HG03354 (cell line): ENCODE measurements around the gene SOX13.

ENCODE experiments used
- ATAC-seq: cut with Tn5 transposase; IDR thresholded peaks from one replicate; pipeline ENCODE4 v1.9.1; 2021; ENCODE audit warnings: mild to moderate bottlenecking; ENCODE audit not compliant: unreplicated experiment, poor library complexity, severe bottlenecking

SOX13 gene

GRCh38 chr1:204126956-204127355 lies 54.0 kb downstream of the SOX13 start:
- ATAC-seq = no peak

DNA sequence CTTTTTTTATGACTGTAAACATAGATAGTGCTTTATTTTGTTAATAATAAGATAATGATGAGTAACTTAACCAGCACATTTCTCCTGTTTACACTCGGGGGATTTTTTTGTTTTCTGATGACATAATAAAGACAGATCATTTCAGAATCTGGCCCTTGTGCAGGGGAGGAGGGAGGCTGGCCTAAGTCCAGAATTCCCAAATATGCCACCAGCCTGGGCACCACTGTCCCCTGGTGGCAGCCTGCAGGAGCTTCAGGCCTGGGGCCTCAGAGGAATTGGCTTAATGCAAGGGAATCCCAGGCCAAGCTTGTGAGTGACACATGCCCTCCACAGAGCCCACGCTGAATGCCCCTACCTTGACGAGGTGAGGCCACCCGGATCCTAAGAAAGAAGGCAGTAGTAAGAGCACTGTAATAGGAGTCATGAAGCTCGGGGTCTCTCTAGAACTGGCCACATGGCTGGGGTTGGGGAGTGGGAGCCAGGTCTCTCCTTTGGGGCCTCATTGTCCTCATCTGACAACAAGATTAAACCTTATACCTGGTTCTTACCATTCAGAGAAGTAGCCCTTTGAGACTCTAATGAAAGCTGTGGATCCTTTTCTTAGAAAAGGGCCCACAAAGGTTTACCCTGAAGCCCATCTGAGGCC lies 54.8 kb downstream of the SOX13 start:
- no peak for ATAC-seq

DNA sequence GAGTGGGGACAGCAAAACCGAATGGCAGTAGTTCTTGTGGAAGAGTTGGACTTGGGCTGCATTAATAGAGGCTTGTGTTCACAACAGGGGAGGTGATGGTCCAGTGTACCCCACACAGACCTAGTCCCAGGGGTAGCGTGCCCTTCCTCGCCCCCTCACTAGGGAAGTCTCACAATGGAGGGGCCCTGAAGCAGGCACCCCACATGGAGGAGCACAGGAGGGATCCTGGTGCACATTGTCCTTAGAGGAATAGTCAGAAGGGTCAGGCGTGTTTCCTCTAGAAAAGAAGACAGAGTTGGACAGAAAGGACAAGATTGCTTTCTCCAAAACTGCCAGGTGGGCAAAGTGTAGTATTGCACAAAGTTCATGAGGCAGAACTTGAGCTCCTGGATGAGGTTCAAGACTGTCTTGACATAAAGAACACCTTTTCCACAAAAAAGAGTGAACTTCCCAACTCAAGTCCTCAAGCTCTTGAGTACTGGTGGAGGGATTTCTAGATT lies 55.6 kb downstream of the SOX13 start:
- ATAC-seq = peak; percentile 15

GRCh38 chr1:204128964-204129896 lies 56.3 kb downstream of the SOX13 start:
- peak; percentile 52 for ATAC-seq

GRCh38 chr1:204130178-204130577 lies 57.3 kb downstream of the SOX13 start:
- ATAC-seq = no peak

- no peak for ATAC-seq
Observed at GRCh38 chr1:204130981-204131892, 58.3 kb downstream of the SOX13 start.

GRCh38 chr1:204131978-204132377 lies 59.1 kb downstream of the SOX13 start:
- no peak for ATAC-seq

GRCh38 chr1:204132718-204133117 lies 59.8 kb downstream of the SOX13 start:
- no peak for ATAC-seq

DNA sequence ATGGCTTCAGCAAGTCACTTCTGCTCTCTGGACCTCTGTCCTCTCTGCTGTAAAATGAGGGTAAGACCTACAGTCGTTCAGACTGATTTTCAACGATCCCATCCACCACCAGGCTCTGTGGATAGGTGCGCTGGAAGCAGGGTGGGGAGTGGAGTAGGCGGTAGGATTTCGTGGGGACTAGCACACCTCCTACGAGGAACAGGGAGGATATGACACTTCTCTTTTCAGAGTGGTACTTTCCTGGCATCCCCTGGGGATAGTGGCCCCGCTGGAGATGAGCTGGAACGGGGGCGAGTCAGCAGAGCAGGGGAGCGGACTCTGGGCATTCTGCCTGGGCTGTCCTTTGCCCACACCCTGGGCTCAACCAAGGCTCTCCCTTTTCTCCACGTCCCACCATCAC lies 61.2 kb downstream of the SOX13 start:
- no peak for ATAC-seq

DNA sequence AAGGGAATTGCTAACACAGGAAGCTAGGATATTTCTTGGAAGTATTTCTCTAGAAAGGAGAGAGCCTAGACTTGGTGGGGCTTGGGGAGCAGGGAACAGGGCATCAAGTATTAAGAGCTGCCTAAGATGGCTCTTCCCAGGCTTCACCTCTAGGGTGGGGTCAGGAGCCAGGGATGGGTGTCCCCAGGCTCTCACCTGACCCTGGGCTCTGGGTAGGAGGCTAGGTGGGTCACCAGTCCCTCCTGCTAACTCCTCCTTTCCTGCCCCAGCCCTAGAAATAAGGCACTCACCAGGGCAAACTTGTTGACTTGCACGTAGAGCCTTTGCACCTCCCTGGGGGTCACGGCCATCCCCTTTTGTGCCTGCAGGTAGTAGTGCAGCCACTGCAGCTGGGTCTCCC lies 63.9 kb downstream of the SOX13 start:
- no peak for ATAC-seq

DNA sequence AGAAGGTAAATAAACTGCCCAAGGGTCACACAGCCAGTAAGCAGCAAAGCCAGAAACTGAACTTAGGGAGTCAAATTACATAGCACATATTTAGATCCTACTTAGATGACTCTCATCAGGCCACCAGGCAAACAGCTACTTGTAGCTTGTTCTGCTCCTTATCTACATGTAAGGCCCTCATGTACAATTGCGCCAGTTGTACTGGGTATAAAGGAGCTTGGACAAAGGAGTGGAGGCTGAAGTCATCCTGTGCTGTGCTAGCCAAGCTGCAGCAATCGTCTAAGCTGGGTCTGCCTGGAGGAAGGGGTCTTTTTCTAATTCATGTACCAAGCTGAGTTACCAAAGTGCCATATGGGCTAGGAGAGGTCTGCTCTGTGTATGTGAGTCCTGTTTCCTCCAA lies 66.2 kb downstream of the SOX13 start:
- ATAC-seq = no peak

DNA sequence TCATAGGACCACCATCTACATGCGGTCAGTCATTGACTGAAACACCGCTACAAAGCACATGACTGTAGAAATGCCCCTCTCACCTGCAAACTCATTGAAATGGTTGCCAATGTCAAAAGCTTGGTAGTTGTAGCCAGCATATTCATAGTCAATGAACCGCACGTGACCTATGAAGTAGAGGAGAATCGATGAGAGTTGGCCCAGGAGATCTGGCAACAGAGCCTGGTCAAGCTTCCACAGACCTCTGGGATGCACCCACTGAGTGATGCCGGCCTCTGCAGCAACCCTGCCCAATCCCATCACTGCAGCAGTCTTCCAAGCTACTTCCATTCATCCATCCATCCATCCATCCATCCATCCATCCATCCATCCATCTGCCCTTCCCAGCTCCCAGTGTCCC lies 67.0 kb downstream of the SOX13 start:
- no peak for ATAC-seq

- ATAC-seq = no peak
Observed at GRCh38 chr1:204141131-204141530, 68.2 kb downstream of the SOX13 start.

- ATAC-seq = no peak
Observed at GRCh38 chr1:204142032-204142974, 69.4 kb downstream of the SOX13 start.

DNA sequence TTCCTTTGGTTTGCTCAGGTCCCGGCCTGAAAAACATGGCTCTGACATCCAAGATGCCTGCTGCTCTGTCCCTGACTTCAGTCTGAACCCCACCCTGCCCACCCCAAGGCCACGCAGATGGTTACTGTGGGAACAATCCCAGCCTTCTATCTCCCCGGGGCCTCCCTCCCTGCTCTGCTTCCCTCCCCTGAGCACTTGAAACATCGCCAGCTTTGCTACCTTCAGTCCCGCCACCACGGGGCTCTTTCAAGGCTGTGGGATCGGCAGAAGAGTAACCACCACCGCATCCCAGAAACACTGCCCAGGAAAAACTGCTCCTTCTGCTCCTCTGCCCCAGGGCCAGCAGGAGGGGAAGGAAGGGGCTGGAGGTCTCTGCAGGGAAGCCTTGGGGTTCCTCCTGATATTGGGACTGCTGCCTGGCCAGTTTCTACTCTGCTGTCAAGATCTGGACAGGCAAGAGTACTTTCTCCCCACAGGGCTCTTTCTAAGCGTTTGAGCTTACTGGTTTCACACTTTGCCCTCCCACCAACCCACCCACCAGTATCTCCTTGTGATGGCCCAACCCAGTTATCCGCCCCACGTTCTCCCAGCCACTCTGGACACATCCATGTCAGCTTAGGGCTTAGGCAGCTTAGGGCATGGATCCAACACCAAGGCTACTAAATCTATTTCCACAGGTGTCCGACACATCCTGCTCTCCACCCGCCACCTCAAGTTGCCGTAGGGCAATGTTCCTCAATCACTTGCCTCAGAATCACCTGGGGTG lies 70.5 kb downstream of the SOX13 start:
- no peak for ATAC-seq

DNA sequence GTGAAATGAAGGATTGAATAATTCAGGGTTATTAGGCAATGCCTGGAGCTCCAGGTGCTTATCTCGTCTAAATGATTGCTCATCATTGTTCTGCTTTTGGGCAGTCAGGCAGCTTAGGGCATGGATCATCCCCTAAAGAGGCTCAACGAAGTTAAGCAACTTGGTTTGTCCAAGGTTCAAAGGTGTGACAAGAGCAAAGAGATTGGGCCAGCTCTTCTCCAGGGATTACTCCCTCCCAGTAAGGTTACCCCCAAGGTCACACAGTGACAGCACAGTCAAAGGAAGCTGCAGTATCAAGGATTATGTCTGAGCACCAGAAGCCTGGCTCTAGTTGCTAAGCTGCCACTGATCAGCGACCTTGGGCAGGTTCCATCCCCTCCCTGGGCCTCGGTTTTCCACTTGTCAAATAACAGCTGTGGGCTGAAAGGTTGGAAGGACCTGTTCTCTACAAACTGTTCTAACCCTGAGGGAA lies 72.2 kb downstream of the SOX13 start:
- no peak for ATAC-seq

DNA sequence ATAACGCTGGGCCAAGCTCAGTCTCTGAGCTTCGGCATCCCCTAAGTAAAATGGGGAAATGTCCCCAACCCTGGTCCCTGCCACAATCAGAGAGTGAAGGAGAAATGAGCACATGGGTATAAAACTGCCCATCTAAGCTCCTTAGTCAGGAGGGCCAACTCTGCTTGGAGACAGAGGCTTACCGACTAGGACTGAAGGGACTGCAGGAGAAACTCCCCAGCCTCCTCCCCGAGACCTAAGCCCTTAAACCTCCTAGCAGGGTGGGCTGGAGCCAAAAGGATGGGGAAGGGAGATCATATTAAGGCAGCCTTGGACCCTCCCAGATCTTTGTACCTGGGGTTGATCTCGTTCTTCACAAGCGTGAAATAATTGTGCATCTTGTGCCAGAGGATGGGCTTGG lies 73.4 kb downstream of the SOX13 start:
- no peak for ATAC-seq

DNA sequence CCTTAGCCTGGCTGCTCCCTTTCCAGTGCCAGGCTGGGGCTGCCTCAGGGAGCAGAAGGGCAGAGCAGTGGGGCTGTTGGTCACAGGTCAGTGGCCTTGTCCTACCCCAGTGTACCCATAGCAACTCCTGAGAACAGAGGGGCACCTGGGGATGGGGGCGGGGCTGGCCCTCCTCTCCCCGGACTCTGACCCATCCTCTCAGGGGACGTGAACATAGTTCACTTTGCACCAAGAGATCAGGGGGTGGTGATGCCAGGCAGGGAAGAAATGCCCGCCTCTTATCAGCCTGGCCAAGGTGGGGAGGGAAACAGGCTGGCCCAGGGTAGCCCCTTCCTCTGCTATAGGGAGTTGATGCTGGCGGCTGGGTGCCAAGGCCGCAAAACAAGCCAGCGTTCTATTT lies 74.0 kb downstream of the SOX13 start:
- ATAC-seq = no peak
